HepG2 (cell line): Measurements from ENCODE around the gene TAS1R3. TPM values are rescaled to one million over a fixed set of nuclear protein-coding genes. Genes with fewer than 3 reads are reported as not detected.

ENCODE experiments used
- ATAC-seq: fragments of 200-7000 bp; cut with Tn5 transposase; 3 replicates; pipeline ENCODE4 v1.9.1; 2020; ENCODE audit warnings: mild to moderate bottlenecking, moderate library complexity
- BruUV-seq: library from RNA; stranded (reverse); fragments of 400-500 nt; replicated peaks from 2 replicates; lab custom pipeline; 2021; lab: Mats Ljungman, UMichigan
- CTCF ChIA-PET: fragments of 300-600 bp; formaldehyde crosslinking; extraction: SDS; loops from one replicate; lab custom pipeline; 2021; ENCODE audit warnings: low total read pairs, inconsistent platforms, low intra/inter-chr PET ratio; lab: Yijun Ruan, JAX
- POLR2A ChIA-PET: fragments of 350-600 bp; sonication (Branson Sonifier 250); formaldehyde crosslinking; loops from one replicate; lab custom pipeline; 2020; ENCODE audit warnings: antibody characterized with exemption, inconsistent platforms; lab: Yijun Ruan, JAX
- DNase-seq: peaks from one replicate; pipeline ENCODE4 v3.0.0-alpha.2; 2015; ENCODE audit warnings: low spot score
- FAIRE-seq: peaks from 3 replicates; lab custom pipeline; 2011; peaks lifted over from hg19 to GRCh38; lab: Jason Lieb, UNC
- H2AFZ ChIP-seq: one replicate; pipeline ENCODE4 v1.6.1; 2011; ENCODE audit warnings: low read length, inconsistent platforms
- H3K27ac ChIP-seq: fragments of 300-600 bp; 3 replicates; pipeline ENCODE4 v1.8.0; 2011; ENCODE audit warnings: mixed run types, mild to moderate bottlenecking, mixed read lengths, low read length, inconsistent platforms; ENCODE audit not compliant: insufficient read depth; ENCODE audit errors: extremely low read length
- H3K27me3 ChIP-seq, 2 experiments: fragments of 200-600 bp in 1 of 2; 2 replicates in 1 of 2; 3 replicates in 1 of 2; pipeline versions ENCODE4 v1.6.0 to v1.8.0; 2011; ENCODE audit warnings: low read length in 2 of 2, mild to moderate bottlenecking in 2 of 2, moderate library complexity in 2 of 2, inconsistent platforms in 1 of 2; ENCODE audit not compliant: insufficient read depth in 2 of 2, control insufficient read depth in 1 of 2
- H3K36me3 ChIP-seq, 2 experiments: fragments of 200-600 bp in 1 of 2; replicated peaks in 1 of 2; 2 replicates in 1 of 2; 3 replicates in 1 of 2; pipeline versions ENCODE4 v1.5.1 to v1.8.0; 2011; ENCODE audit warnings: low read length in 2 of 2, inconsistent platforms in 1 of 2; ENCODE audit not compliant: insufficient read depth in 2 of 2, control insufficient read depth in 1 of 2
- H3K4me1 ChIP-seq: 2 replicates; pipeline ENCODE4 v1.5.1; 2012; ENCODE audit warnings: low read length, inconsistent platforms; ENCODE audit not compliant: insufficient read depth
- H3K4me2 ChIP-seq: 2 replicates; pipeline ENCODE4 v1.6.0; 2011; ENCODE audit warnings: low read depth, low read length, inconsistent platforms
- H3K4me3 ChIP-seq, 3 experiments: fragments of 200-600 bp in 1 of 3; sonication (generic), shearing (Covaris generic) in 1 of 3; replicated peaks in 1 of 3; 2 replicates each; pipeline ENCODE4 v1.5.1; 2011 to 2016; ENCODE audit warnings: low read length in 3 of 3, inconsistent platforms in 2 of 3, low read depth in 2 of 3, mild to moderate bottlenecking in 2 of 3, control low read depth in 1 of 3, mixed read lengths in 1 of 3; ENCODE audit not compliant: insufficient read depth in 1 of 3
- H3K79me2 ChIP-seq: one replicate; pipeline ENCODE4 v1.6.1; 2011; ENCODE audit warnings: low read length, inconsistent platforms; ENCODE audit not compliant: insufficient read depth
- H3K9ac ChIP-seq: 2 replicates; pipeline ENCODE4 v1.6.0; 2011; ENCODE audit warnings: mild to moderate bottlenecking, low read depth, low read length, inconsistent platforms; ENCODE audit not compliant: insufficient read depth
- H3K9me3 ChIP-seq: 2 replicates; pipeline ENCODE4 v1.5.1; 2012; ENCODE audit warnings: mild to moderate bottlenecking, low read length
- H4K20me1 ChIP-seq: 2 replicates; pipeline ENCODE4 v1.6.0; 2011; ENCODE audit warnings: inconsistent platforms, mild to moderate bottlenecking, low read length, moderate library complexity; ENCODE audit not compliant: insufficient read depth
- ATM ChIP-seq: fragments of 450-650 bp; IDR thresholded peaks from 2 replicates; pipeline ENCODE4 v1.7.1; 2017; ENCODE audit warnings: mild to moderate bottlenecking, borderline replicate concordance
- DPF2 ChIP-seq: sonication (generic); formaldehyde crosslinking; IDR thresholded peaks from 2 replicates; pipeline ENCODE4 v1.4.0; 2020; ENCODE audit warnings: mild to moderate bottlenecking, low read depth, missing genetic modification reagents, borderline replicate concordance
- DR1 ChIP-seq: sonication (generic); formaldehyde crosslinking; IDR thresholded peaks from 2 replicates; pipeline ENCODE4 v1.8.0; 2021; ENCODE audit warnings: mild to moderate bottlenecking, missing genetic modification reagents, inconsistent platforms
- FOXA3 ChIP-seq: IDR thresholded peaks from 2 replicates; pipeline ENCODE4 v1.6.1; 2016; ENCODE audit warnings: missing genetic modification reagents, missing compliant biosample characterization
- FOXK1 ChIP-seq: sonication (generic); formaldehyde crosslinking; IDR thresholded peaks from 2 replicates; pipeline ENCODE4 v1.4.0; 2020; ENCODE audit warnings: low read depth, missing genetic modification reagents, borderline replicate concordance
- FOXP1 ChIP-seq, 2 experiments: fragments of 450-650 bp in 1 of 2; IDR thresholded peaks; 2 replicates each; pipeline ENCODE4 v1.6.1; 2017 to 2018; ENCODE audit warnings: antibody characterized with exemption in 1 of 2
- HDAC2 ChIP-seq: sonication (generic); formaldehyde crosslinking; IDR thresholded peaks from 2 replicates; pipeline ENCODE4 v1.4.0; 2020; ENCODE audit warnings: missing genetic modification reagents
- RBFOX2 ChIP-seq: fragments of 200-400 bp; formaldehyde crosslinking; IDR thresholded peaks from 2 replicates; pipeline ENCODE4 v1.6.1; 2017; ENCODE audit warnings: low read depth, mild to moderate bottlenecking, low read length
- SMARCC2 ChIP-seq: fragments of 450-650 bp; IDR thresholded peaks from 2 replicates; pipeline ENCODE4 v1.6.1; 2017; ENCODE audit warnings: antibody characterized with exemption, mild to moderate bottlenecking
- TBX3 ChIP-seq: fragments of 450-650 bp; IDR thresholded peaks from 2 replicates; pipeline ENCODE4 v1.6.1; 2017; ENCODE audit warnings: antibody characterized with exemption, mild to moderate bottlenecking, inconsistent platforms, borderline replicate concordance
- ZBTB8A ChIP-seq: sonication (generic); formaldehyde crosslinking; IDR thresholded peaks from 2 replicates; pipeline ENCODE4 v1.4.0; 2020; ENCODE audit warnings: mild to moderate bottlenecking, low read depth, missing genetic modification reagents, borderline replicate concordance
- ZNF180 ChIP-seq: sonication (generic); formaldehyde crosslinking; IDR thresholded peaks from 2 replicates; pipeline ENCODE4 v1.4.0; 2020; ENCODE audit warnings: low read depth, missing genetic modification reagents, borderline replicate concordance
- ZNF326 ChIP-seq: sonication (generic); formaldehyde crosslinking; IDR thresholded peaks from 2 replicates; pipeline ENCODE4 v1.4.0; 2020; ENCODE audit warnings: missing genetic modification reagents, borderline replicate concordance
- ZNF430 ChIP-seq: sonication (generic); formaldehyde crosslinking; IDR thresholded peaks from 2 replicates; pipeline ENCODE4 v1.9.0; 2021; ENCODE audit warnings: mild to moderate bottlenecking, missing genetic modification reagents
- ZNF543 ChIP-seq: sonication (generic); formaldehyde crosslinking; IDR thresholded peaks from 2 replicates; pipeline ENCODE4 v1.4.0; 2020; ENCODE audit warnings: mild to moderate bottlenecking, missing genetic modification reagents
- ZNF547 ChIP-seq: sonication (generic); formaldehyde crosslinking; IDR thresholded peaks from 2 replicates; pipeline ENCODE4 v1.5.1; 2020; ENCODE audit warnings: mild to moderate bottlenecking, missing genetic modification reagents
- ZNF644 ChIP-seq: IDR thresholded peaks from 2 replicates; pipeline ENCODE4 v1.6.1; 2016; ENCODE audit warnings: low read depth
- ZNF737 ChIP-seq: sonication (generic); formaldehyde crosslinking; IDR thresholded peaks from 2 replicates; pipeline ENCODE4 v1.5.0; 2020; ENCODE audit warnings: missing genetic modification reagents, mild to moderate bottlenecking, borderline replicate concordance
- WGBS: methylation state at CpG from one replicate; pipeline ENCODE4 v1.1.6; 2017; ENCODE audit warnings: low lambda C conversion rate; 5-methylcytosine and 5-hydroxymethylcytosine counted together
- in situ Hi-C: cut with HindIII; loops from 2 replicates; pipeline ENCODE4 v1.10.0; 2017; ENCODE audit warnings: low pct_unique_long_range_greater_than_20kb; ENCODE audit not compliant: extremely low pct_ligation_motif_present
- intact Hi-C: fragments of 100-400 bp; cut with micrococcal nuclease; formaldehyde crosslinking; loops from one replicate; pipeline ENCODE4 v1.10.0; 2022; ENCODE audit not compliant: unreplicated experiment
- polyA plus RNA-seq, 8 experiments: library from polyadenylated mRNA; depleted of rRNA in 3 of 8; stranded (reverse) in 7 of 8; unstranded in 1 of 8; fragments of >200 nt; fragmentation: Illumina TruSeq in 4 of 8; extraction: Trizol in 4 of 8; gene quantifications; 2 replicates each; pipeline versions ENCODE4 v1.2.1 to v1.2.3, GENCODE V29; 2011 to 2016; ENCODE audit warnings: low read depth in 4 of 8, missing spikeins in 1 of 8, mixed read lengths in 1 of 8; ENCODE audit not compliant: insufficient read depth in 1 of 8
- total RNA-seq, 5 experiments: library from RNA; depleted of rRNA; stranded (reverse); fragments of >200 nt; fragmentation: Illumina TruSeq; extraction: Trizol; gene quantifications; 2 replicates each; pipeline ENCODE4 v1.2.3, GENCODE V29; 2016; ENCODE audit warnings: low read depth in 1 of 5
- TF ChIP-seq, protein P1 (sequence below): sonication (generic); formaldehyde crosslinking; IDR thresholded peaks from 2 replicates; pipeline ENCODE4 v1.5.0; 2020; ENCODE audit warnings: missing genetic modification reagents
- TF ChIP-seq, protein P2 (sequence below): IDR thresholded peaks from 2 replicates; pipeline ENCODE4 v1.6.1; 2016

Gene TAS1R3
- total and polyA plus RNA-seq, 2 of the 13 experiments (the other 11 are each of a cell fraction or from before 2014, with no cell fraction given), result 0.13 to 0.15 TPM

DNA sequence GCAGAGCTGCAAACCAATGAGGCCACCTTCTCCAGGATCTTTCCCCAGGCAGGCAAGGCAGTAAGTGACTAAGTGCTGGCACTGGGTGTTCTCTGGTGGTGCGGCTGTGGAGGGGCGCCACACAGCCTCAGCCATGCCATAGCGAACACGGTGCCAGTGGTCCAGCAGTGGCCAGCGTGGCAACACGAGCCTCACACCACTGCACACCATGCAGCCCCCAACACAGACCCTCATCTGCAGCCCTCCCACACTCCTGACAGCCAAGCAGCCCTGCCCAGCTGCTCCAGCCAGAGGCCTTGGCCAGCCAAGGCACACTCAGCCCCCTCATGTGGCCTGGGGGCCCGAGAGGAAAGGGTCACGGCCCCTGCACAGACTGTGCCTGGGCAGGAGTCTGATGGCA, 9.6 kb upstream of the TAS1R3 start:
- H3K4me1 ChIP-seq, result peaks cover 22% of the 10 kb centered on the region
- no peak overlapping the region for H2AFZ ChIP-seq
- FAIRE-seq, result no peak
- intact Hi-C loops (no loop called here), in situ Hi-C loops (no loop called here)
- POLR2A ChIA-PET, result no interaction called here
- WGBS, result 96% methylated on average over 4 of the region's 8 CpGs
- no peak overlapping the region for H3K27ac ChIP-seq
- H3K36me3 ChIP-seq, result peaks cover 7 to 28% of the 10 kb centered on the region in 2 experiments; a peak in 4 of 5 replicates
- H3K9me3 ChIP-seq, result no peaks in the 10 kb centered on the region
- H3K4me3 ChIP-seq, result no peak overlapping the region
- H3K4me2 ChIP-seq, result no peak overlapping the region; the same call in 1 of the 2 replicates
- no peak overlapping the region for H3K9ac ChIP-seq
- CTCF ChIA-PET, result no interaction called here
- TF ChIP-seq ZNF543 (CRISPR knock-in tag) (no peak), FOXP1 (IDR thresholded peaks at IDR 0.05) (no peak), FOXP1 (CRISPR knock-in tag; IDR thresholded peaks at IDR 0.05) (no peak), RBFOX2 (peak; percentile 40; the same call in 1 of the 2 replicates), FOXA3 (CRISPR knock-in tag) (no peak)
- no TSS peak for BruUV-seq
- H3K27me3 ChIP-seq, result no peaks in the 10 kb centered on the region
- peaks cover 10% of the 10 kb centered on the region; the same call in 1 of the 2 replicates for H4K20me1 ChIP-seq
- no peak for ATAC-seq
- no peak for DNase-seq
- peaks cover 54% of the 10 kb centered on the region for H3K79me2 ChIP-seq

DNA sequence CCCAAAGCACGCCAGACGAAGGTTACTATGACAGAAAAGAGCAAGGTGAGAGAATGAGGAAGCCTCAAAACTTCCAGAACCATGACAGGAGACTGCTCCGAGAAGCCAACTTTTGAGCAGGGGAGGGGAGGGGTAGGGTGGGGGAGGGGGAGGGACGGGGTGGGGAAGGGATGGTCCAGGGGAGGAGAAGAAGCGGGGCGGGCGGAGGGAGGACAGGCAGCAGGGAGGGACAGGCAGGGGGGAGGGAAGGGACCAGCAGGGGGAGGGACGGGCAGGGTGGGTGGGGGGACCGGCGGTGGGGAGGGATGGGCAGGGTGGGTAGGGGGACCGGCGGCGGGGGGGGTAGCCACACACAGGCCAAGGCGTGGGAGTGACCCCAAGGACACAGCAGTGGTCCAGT, 8.7 kb upstream of the TAS1R3 start:
- FAIRE-seq (no peak), DNase-seq (no peak), ATAC-seq (no peak)
- no peak overlapping the region for H2AFZ ChIP-seq
- no peak overlapping the region for H3K27ac ChIP-seq
- H3K36me3 ChIP-seq, result peaks cover 7 to 27% of the 10 kb centered on the region in 2 experiments; a peak in 4 of 5 replicates
- ChIA-PET CTCF (no interaction called here), POLR2A (no interaction called here)
- no peak overlapping the region for H3K9ac ChIP-seq
- peaks cover 10% of the 10 kb centered on the region; the same call in 1 of the 2 replicates for H4K20me1 ChIP-seq
- H3K27me3 ChIP-seq, result no peaks in the 10 kb centered on the region
- 96% methylated on average over 13 of the region's 14 CpGs for WGBS
- peaks cover 23% of the 10 kb centered on the region for H3K4me1 ChIP-seq
- peak overlapping the region in 1 of 3 experiments; percentile 54; a peak in 1 of 6 replicates for H3K4me3 ChIP-seq
- in situ Hi-C loops, result no loop called here
- intact Hi-C loops, result no loop called here
- BruUV-seq, result no TSS peak
- peak overlapping the region; percentile 70; the same call in 1 of the 2 replicates for H3K4me2 ChIP-seq
- no peaks in the 10 kb centered on the region for H3K9me3 ChIP-seq
- H3K79me2 ChIP-seq, result peaks cover 53% of the 10 kb centered on the region
- TF ChIP-seq TBX3 (no peak), ZNF644 (CRISPR knock-in tag) (no peak), SMARCC2 (no peak), ZNF737 (CRISPR knock-in tag) (no peak), ZNF180 (CRISPR knock-in tag) (no peak), ZNF547 (CRISPR knock-in tag) (no peak), DPF2 (no peak), HDAC2 (CRISPR knock-in tag) (no peak), ATM (no peak), DR1 (CRISPR knock-in tag) (no peak), ZNF430 (CRISPR knock-in tag) (no peak), ZBTB8A (CRISPR knock-in tag) (no peak), FOXK1 (CRISPR knock-in tag) (no peak), ZNF326 (CRISPR knock-in tag) (no peak)
- TF ChIP-seq, protein P1, sequence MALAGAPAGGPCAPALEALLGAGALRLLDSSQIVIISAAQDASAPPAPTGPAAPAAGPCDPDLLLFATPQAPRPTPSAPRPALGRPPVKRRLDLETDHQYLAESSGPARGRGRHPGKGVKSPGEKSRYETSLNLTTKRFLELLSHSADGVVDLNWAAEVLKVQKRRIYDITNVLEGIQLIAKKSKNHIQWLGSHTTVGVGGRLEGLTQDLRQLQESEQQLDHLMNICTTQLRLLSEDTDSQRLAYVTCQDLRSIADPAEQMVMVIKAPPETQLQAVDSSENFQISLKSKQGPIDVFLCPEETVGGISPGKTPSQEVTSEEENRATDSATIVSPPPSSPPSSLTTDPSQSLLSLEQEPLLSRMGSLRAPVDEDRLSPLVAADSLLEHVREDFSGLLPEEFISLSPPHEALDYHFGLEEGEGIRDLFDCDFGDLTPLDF (CRISPR knock-in tag), result no peak
- TF ChIP-seq, protein P2, sequence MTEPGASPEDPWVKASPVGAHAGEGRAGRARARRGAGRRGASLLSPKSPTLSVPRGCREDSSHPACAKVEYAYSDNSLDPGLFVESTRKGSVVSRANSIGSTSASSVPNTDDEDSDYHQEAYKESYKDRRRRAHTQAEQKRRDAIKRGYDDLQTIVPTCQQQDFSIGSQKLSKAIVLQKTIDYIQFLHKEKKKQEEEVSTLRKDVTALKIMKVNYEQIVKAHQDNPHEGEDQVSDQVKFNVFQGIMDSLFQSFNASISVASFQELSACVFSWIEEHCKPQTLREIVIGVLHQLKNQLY (CRISPR knock-in tag), result no peak
